Esophagus muscularis mucosa (tissue), 4 donors: ENCODE measurements around the gene KLHL30. TPM values are rescaled to one million over a fixed set of nuclear protein-coding genes. Genes with fewer than 3 reads are reported as not detected.

Source experiments
- DNase-seq: peaks from one replicate; pipeline ENCODE4 v3.0.0-alpha.2; 2017; ENCODE audit errors: extremely low spot score
- H3K27ac ChIP-seq, 4 donors: fragments of 200-600 bp; sonication (generic); replicated peaks in 1 of 4; 1 replicate in 3 of 4; 2 replicates in 1 of 4; pipeline ENCODE4 v1.5.1; 2016 to 2019; ENCODE audit warnings: mild to moderate bottlenecking in 1 of 4
- H3K27me3 ChIP-seq, 4 donors: fragments of 200-600 bp; sonication (generic); one replicate each; pipeline versions ENCODE4 v1.5.1 to v1.6.0; 2016 to 2019
- H3K36me3 ChIP-seq, 4 donors: fragments of 200-600 bp; sonication (generic); one replicate each; pipeline ENCODE4 v1.5.1; 2016 to 2019
- H3K4me1 ChIP-seq, 4 donors: fragments of 200-600 bp; sonication (generic); one replicate each; pipeline ENCODE4 v1.5.1; 2016 to 2019
- H3K4me3 ChIP-seq, 4 donors: fragments of 200-600 bp; sonication (generic); 1 replicate in 2 of 4; 2 replicates in 2 of 4; pipeline ENCODE4 v1.5.1; 2016 to 2019; ENCODE audit warnings: mild to moderate bottlenecking in 4 of 4, moderate library complexity in 1 of 4
- H3K9me3 ChIP-seq, 4 donors: fragments of 200-600 bp; sonication (generic); 1 replicate in 3 of 4; 2 replicates in 1 of 4; pipeline ENCODE4 v1.5.1; 2016 to 2019
- CTCF ChIP-seq, 3 experiments: fragments of 200-600 bp in 2 of 3; fragments of 450-650 bp in 1 of 3; sonication (generic) in 2 of 3; IDR thresholded peaks; one replicate each; pipeline ENCODE4 v1.5.1; 2017 to 2019; ENCODE audit warnings: antibody characterized with exemption in 3 of 3, mild to moderate bottlenecking in 2 of 3, moderate library complexity in 1 of 3
- EP300 ChIP-seq: sonication (generic); formaldehyde crosslinking; IDR thresholded peaks from one replicate; pipeline ENCODE4 v1.6.1; 2017; ENCODE audit warnings: antibody characterized with exemption
- POLR2A ChIP-seq: fragments of 450-650 bp; IDR thresholded peaks from one replicate; pipeline ENCODE4 v1.6.1; 2017; ENCODE audit warnings: antibody characterized with exemption, moderate library complexity, mild to moderate bottlenecking, low read depth
- POLR2AphosphoS5 ChIP-seq, 2 donors: sonication (generic); formaldehyde crosslinking; IDR thresholded peaks; one replicate each; pipeline ENCODE4 v1.6.1; 2017; ENCODE audit warnings: antibody characterized with exemption in 2 of 2
- WGBS: methylation state at CpG from one replicate; pipeline ENCODE4 v1.1.5; 2018; 5-methylcytosine and 5-hydroxymethylcytosine counted together
- intact Hi-C: fragments of 100-400 bp; cut with DNase I; formaldehyde crosslinking; loops from one replicate; pipeline ENCODE4 v1.15.1; 2023
- total RNA-seq, 4 donors: library from RNA; depleted of rRNA; stranded (reverse); fragments of >200 nt; gene quantifications; one replicate each; pipeline versions ENCODE4 v1.1.0 to v1.2.1, GENCODE V29; 2016

The KLHL30 gene
- total RNA-seq, 4 donors from 2014 or later, result 1.2 to 8.0 (median 4.4) TPM

GRCh38 chr2:238183821-238184220, 45.4 kb downstream of the KLHL30 start:
- Histone ChIP-seq H3K9me3 (no peaks in the 10 kb centered on the region), H3K4me1 (peaks cover 0 to 3% (median 0%) of the 10 kb centered on the region in 4 donors), H3K27me3 (no peaks in the 10 kb centered on the region), H3K4me3 (no peak overlapping the region), H3K36me3 (peaks cover 86 to 100% (median 99%) of the 10 kb centered on the region in 4 donors), H3K27ac (no peak overlapping the region)
- DNase-seq, result no peak
- no peak for TF ChIP-seq POLR2A
- no peak for TF ChIP-seq POLR2AphosphoS5 (IDR thresholded peaks at IDR 0.05)
- TF ChIP-seq CTCF (IDR thresholded peaks at IDR 0.05), result no peak
- TF ChIP-seq EP300, result no peak
- 76% methylated on average over 4 of the region's 4 CpGs for WGBS
- intact Hi-C loops, result no loop called here

DNA sequence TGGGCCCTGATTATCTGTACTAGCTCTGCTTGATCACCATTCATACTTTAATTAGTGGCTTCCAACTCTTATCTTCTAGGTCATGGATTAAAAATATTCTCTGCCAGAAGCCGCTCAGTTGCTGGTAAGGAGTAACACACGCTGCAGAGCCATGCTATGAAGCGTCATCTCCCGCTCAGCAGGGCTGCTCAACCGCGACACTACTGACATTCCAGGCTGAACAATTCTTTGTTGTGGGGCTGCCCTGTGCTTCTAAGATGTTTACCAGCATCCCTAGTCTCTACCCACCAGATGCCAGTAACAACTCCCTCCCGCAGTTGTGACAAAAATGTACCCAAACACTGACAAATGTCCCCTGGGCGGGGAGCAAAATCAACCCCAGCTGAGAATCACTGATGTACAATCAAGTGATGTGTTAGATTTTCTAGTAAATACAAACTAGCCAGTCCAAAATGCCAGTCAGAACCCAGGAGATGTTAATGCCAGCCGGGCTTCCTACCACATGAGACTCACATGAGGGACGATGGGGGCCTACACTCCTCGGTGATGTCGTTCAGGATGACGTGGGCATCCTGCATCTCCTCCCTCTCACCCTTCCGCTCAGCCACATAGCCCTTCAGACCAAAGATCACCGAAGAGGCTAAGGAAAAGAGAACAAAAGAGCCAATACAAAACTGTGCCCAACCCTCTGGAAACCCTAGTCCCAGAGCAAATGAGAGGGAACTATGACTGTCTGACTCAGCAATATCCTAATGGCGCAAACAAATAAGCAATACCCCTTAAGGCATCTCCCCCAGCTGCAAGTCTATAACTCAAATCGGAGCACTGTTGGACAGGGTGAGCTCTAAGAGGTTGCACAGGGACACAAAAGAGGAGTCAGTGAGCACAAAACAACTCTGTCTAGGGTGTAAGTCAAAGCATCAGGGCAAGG, 49.4 kb downstream of the KLHL30 start:
- H3K36me3 ChIP-seq, result peaks cover 86 to 100% (median 98%) of the 10 kb centered on the region in 4 donors
- H3K4me1 ChIP-seq, result peaks cover 0 to 3% (median 0%) of the 10 kb centered on the region in 4 donors
- 87% methylated on average over 16 of the region's 17 CpGs for WGBS
- intact Hi-C loops, result no loop called here
- no peak overlapping the region for H3K4me3 ChIP-seq
- no peaks in the 10 kb centered on the region for H3K9me3 ChIP-seq
- no peak overlapping the region for H3K27ac ChIP-seq
- no peak for DNase-seq
- H3K27me3 ChIP-seq, result no peaks in the 10 kb centered on the region
- TF ChIP-seq CTCF (IDR thresholded peaks at IDR 0.05), result no peak
- TF ChIP-seq POLR2AphosphoS5 (IDR thresholded peaks at IDR 0.05), result no peak

DNA sequence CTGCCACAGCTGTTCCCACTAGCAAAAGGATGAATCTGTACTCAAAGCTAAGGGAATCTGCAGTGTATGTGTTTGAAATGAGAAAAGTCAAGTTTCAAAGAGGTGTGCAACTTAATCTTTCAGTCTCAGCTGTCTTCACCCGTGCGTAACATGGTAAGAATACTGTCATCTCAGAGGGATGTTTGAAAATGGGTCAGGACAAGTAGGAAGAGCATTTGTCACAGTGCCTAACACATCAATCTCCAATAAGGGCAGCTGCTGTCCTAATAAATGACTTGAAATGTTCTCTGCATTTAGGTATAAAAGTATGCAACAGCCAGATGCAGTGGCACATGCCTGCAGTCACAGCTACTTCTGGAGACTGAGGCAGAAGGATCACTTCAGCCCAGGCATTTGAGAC, 52.0 kb downstream of the KLHL30 start:
- Histone ChIP-seq H3K4me3 (no peak overlapping the region), H3K36me3 (peaks cover 78 to 93% (median 90%) of the 10 kb centered on the region in 4 donors), H3K9me3 (no peaks in the 10 kb centered on the region), H3K4me1 (peaks cover 0 to 4% (median 2%) of the 10 kb centered on the region in 4 donors), H3K27ac (no peak overlapping the region), H3K27me3 (no peaks in the 10 kb centered on the region)
- TF ChIP-seq CTCF (IDR thresholded peaks at IDR 0.05) (no peak), EP300 (no peak), POLR2AphosphoS5 (IDR thresholded peaks at IDR 0.05) (no peak), POLR2A (no peak)
- no peak for DNase-seq
- intact Hi-C loops, result no loop called here
- WGBS, result 93% methylated on average over 2 of the region's 2 CpGs

Other genes with a start within 250 kb of the KLHL30 start
- 100 to 1,000 TPM in 1 of 4 donors, 10 to 100 TPM in 3; 59.0 to 111 (median 78.5) TPM for gene UBE2F, start 171.7 kb upstream of the KLHL30 start, total RNA-seq
- 10 to 100 TPM in 3 of 4 donors, 1 to 10 TPM in 1; 9.8 to 17.9 (median 13.9) TPM for gene SCLY, start 77.7 kb upstream of the KLHL30 start, total RNA-seq
- gene ESPNL, start 38.3 kb upstream of the KLHL30 start, total RNA-seq, result 1 to 10 TPM in 1 of 4 donors, under 1 TPM in 2, not detected in 1; 0.78 to 1.3 (median 0.83) TPM
- gene ERFE, start 20.3 kb downstream of the KLHL30 start, total RNA-seq, result under 1 TPM in 2 of 4 donors, not detected in 2; 0.39 to 0.66 TPM
- gene ILKAP, start 65.0 kb downstream of the KLHL30 start, total RNA-seq, result 10 to 100 TPM; 27.3 to 36.0 (median 34.3) TPM
- 10 to 100 TPM; 10.2 to 17.0 (median 11.2) TPM for gene HES6, start 101.4 kb downstream of the KLHL30 start, total RNA-seq
- 10 to 100 TPM in 3 of 4 donors, 1 to 10 TPM in 1; 9.1 to 13.1 (median 11.1) TPM for gene PER2, start 149.9 kb downstream of the KLHL30 start, total RNA-seq
- gene TRAF3IP1, start 181.8 kb downstream of the KLHL30 start, total RNA-seq, result 10 to 100 TPM; 19.9 to 38.6 (median 23.6) TPM